Keratinocyte (primary cell): ENCODE results near the gene ACSL4.

ENCODE experiments used
- EZH2 ChIP-seq: IDR thresholded peaks from one replicate; pipeline ENCODE4 v1.6.1; 2012; ENCODE audit warnings: inconsistent platforms, mild to moderate bottlenecking, low read length, moderate library complexity
- TF ChIP-seq, protein P1 (sequence below), 3 experiments: IDR thresholded peaks in 1 of 3; conservative IDR thresholded peaks in 1 of 3; optimal IDR thresholded peaks in 1 of 3; 2 replicates in 2 of 3; 3 replicates in 1 of 3; pipeline versions ENCODE3 to v1.5.1; 2011; ENCODE audit warnings: low read length in 3 of 3, mild to moderate bottlenecking in 3 of 3, moderate library complexity in 2 of 3, control low read depth in 1 of 3, inconsistent platforms in 1 of 3; ENCODE audit not compliant: insufficient read depth in 2 of 3; ENCODE audit errors: extremely low read depth in 1 of 3

DNA sequence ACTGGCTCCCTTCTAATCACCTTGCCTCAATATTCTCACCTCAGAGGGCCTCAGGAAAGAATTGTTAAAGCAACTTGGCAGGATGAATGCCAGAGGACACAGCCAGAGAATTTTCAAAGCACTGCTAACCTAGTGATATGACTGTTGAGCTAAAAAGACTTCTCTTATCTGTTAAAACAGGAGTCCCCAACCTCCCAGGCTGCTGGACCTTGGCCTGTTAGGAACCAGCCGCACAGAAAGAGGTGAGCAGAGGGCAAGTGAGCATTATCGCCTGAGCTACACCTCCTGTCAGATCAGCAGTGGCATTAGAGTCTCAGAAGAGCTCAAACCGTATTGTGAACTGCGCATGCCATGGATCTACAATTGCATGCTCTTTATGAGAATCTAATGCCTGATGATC, 106.4 kb downstream of the ACSL4 start:
- TF ChIP-seq, protein P1, sequence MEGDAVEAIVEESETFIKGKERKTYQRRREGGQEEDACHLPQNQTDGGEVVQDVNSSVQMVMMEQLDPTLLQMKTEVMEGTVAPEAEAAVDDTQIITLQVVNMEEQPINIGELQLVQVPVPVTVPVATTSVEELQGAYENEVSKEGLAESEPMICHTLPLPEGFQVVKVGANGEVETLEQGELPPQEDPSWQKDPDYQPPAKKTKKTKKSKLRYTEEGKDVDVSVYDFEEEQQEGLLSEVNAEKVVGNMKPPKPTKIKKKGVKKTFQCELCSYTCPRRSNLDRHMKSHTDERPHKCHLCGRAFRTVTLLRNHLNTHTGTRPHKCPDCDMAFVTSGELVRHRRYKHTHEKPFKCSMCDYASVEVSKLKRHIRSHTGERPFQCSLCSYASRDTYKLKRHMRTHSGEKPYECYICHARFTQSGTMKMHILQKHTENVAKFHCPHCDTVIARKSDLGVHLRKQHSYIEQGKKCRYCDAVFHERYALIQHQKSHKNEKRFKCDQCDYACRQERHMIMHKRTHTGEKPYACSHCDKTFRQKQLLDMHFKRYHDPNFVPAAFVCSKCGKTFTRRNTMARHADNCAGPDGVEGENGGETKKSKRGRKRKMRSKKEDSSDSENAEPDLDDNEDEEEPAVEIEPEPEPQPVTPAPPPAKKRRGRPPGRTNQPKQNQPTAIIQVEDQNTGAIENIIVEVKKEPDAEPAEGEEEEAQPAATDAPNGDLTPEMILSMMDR (optimal IDR thresholded peaks at IDR 0.05 in 1 of 3, IDR thresholded peaks at IDR 0.05 in 1 of 3, conservative IDR thresholded peaks at IDR 0.05 in 1 of 3; ENCODE audit: extremely low read depth in 1 of 3, insufficient read depth in 2 of 3, low read length in 3 of 3) = no peak
- TF ChIP-seq EZH2 = no peak
